NCI-H524 treated with DMSO at 0.1 percent for 48 hours (cell line): ENCODE measurements around the gene SYNE1.
A peak's percentile ranks its signal among the peaks of the same experiment; 100 is the strongest.
"Not testable (repeated sequence)": the region's sequence is repeated elsewhere in the genome, so short reads cannot be mapped to it uniquely, and the experiment has no call there.

Experiments used
- DNase-seq: peaks from one replicate; lab custom pipeline; 2025; lab: John Stamatoyannopoulos, UW

SYNE1 gene

GRCh38 chr6:152490971-152491378 is 146.2 kb downstream of the SYNE1 start:
- not testable (repeated sequence) for DNase-seq

- no peak for DNase-seq
These were observed 152.4 kb downstream of the SYNE1 start for GRCh38 chr6:152484806-152485205.

- no peak for DNase-seq
These were observed 154.9 kb downstream of the SYNE1 start for GRCh38 chr6:152482289-152482688.

GRCh38 chr6:152478377-152479010 is 158.7 kb downstream of the SYNE1 start:
- no peak for DNase-seq

GRCh38 chr6:152474354-152474753 is 162.8 kb downstream of the SYNE1 start:
- DNase-seq: no peak

- DNase-seq: no peak
These were observed 164.8 kb downstream of the SYNE1 start for GRCh38 chr6:152472325-152472724.

GRCh38 chr6:152471456-152472265 is 165.5 kb downstream of the SYNE1 start:
- DNase-seq: no peak

- DNase-seq: peak; percentile 77
These were observed 174.0 kb downstream of the SYNE1 start for GRCh38 chr6:152463164-152463563.

GRCh38 chr6:152462716-152463115 is 174.4 kb downstream of the SYNE1 start:
- peak; percentile 77 for DNase-seq

- DNase-seq: no peak
These were observed 175.6 kb downstream of the SYNE1 start for GRCh38 chr6:152461556-152461955.

- DNase-seq: peak; percentile 93
These were observed 178.2 kb downstream of the SYNE1 start for GRCh38 chr6:152458648-152459644.

- DNase-seq: no peak
These were observed 179.1 kb downstream of the SYNE1 start for GRCh38 chr6:152457949-152458624.

GRCh38 chr6:152454003-152454402 is 183.2 kb downstream of the SYNE1 start:
- DNase-seq: no peak

- no peak for DNase-seq
These were observed 183.7 kb downstream of the SYNE1 start for GRCh38 chr6:152453421-152453820.

GRCh38 chr6:152452639-152453038 is 184.5 kb downstream of the SYNE1 start:
- DNase-seq: no peak

GRCh38 chr6:152450519-152450918 is 186.6 kb downstream of the SYNE1 start:
- DNase-seq: no peak

GRCh38 chr6:152441902-152442301 is 195.3 kb downstream of the SYNE1 start:
- no peak for DNase-seq

- no peak for DNase-seq
These were observed 201.3 kb downstream of the SYNE1 start for GRCh38 chr6:152435816-152436215.

GRCh38 chr6:152432758-152433157 is 204.4 kb downstream of the SYNE1 start:
- no peak for DNase-seq

GRCh38 chr6:152428126-152428525 is 209.0 kb downstream of the SYNE1 start:
- no peak for DNase-seq

GRCh38 chr6:152426276-152426675 is 210.9 kb downstream of the SYNE1 start:
- no peak for DNase-seq
